ENCODE results near the gene CKLF. TPM values are rescaled to one million over a fixed set of nuclear protein-coding genes. Genes with fewer than 3 reads are reported as not detected.

The CKLF gene
- total RNA-seq, 1 experiment from 2014 or later, result 293 TPM

DNA sequence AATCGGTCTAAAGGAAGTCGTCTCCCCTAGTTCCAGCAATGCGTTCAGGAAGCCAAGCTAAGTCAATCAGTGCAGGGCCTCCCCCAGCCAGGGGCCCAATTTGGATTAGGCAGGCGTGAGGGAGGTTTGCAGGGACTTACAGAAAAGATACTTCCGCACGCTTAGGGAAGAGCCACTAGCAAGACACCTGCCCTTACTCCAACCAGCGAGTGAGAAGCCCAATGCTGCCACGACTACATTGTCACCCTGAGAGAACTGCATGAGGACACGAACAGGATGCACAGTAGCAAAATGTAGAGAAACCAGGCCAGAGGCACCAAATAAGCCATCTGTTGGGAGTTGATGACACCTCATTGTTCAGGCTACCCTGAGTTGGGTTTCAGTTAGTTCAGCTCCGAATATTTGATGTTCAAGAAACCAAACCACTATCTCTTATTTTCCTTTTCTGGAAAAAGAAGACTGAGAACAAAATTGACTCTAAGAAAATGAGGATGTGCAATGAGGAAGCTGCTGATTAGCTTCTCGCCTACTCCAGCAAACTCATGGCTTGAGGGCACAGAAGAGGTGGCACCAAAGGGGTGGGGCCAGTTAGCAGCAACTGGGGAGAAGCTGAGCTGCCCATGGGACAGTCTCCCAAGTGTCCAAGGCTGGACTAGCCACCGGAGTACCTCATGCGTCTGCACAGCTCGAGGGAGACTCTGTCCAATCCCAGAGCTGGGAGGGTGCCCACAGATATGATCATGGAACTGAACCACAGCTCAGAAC is 31.8 kb upstream of the CKLF start:
- H3K4me1 Mint-ChIP-seq (ENCODE audit: low read depth, unreplicated experiment), result peaks cover 59% of the 10 kb centered on the region
- no peak for DNase-seq
- intact Hi-C loops (cut with micrococcal nuclease; ENCODE audit: unreplicated experiment), result no loop called here
- H3K27ac Mint-ChIP-seq (ENCODE audit: unreplicated experiment), result peak overlapping the region; percentile 96
- BruUV-seq (replicated peaks), result no TSS peak
- no peaks in the 10 kb centered on the region for H3K27me3 Mint-ChIP-seq (ENCODE audit: unreplicated experiment)
- peak overlapping the region; percentile 26 for H3K4me3 Mint-ChIP-seq (ENCODE audit: low read depth, unreplicated experiment)
- no peak for TF ChIP-seq CTCF (IDR thresholded peaks at IDR 0.05; ENCODE audit: unreplicated experiment)
- H3K9me3 Mint-ChIP-seq (ENCODE audit: low read depth, unreplicated experiment), result no peaks in the 10 kb centered on the region
- peaks cover 62% of the 10 kb centered on the region for H3K36me3 Mint-ChIP-seq (ENCODE audit: insufficient read depth, unreplicated experiment)
- CTCF ChIA-PET, result interaction anchor here (1.7 to 3.9 kb wide), 3 partner anchors 12 to 31 kb away, joined by 6 to 21 read pairs (median 20); partner anchors contain the start of gene CKLF

DNA sequence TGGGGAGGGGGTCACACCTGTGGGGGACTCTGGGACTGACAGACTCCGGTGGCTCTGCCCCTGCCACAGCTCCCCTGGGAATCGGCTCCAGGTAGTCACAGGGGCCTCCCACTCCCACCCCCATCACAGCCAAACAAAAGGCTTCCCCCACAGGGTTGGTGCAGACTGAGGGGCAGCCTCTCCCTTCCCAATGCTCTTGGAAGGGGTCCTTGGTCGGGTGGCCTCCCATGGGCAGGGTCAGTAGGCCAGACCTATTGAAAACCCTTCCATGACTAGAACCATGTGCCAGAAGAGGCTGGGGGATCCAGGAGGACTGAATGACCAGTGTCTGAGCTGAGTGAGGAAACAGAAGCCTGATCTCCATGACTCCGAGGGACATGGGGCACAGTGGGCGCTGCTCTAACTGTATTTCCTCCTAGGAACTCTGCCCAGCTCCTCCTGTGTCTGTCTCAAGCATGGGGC is 31.1 kb upstream of the CKLF start:
- CTCF ChIA-PET, result interaction anchor here (0.9 to 3.9 kb wide), 6 partner anchors 10 to 114 kb away, joined by 4 to 21 read pairs (median 10); partner anchors contain the start of gene CKLF
- Mint-ChIP-seq H3K27ac (ENCODE audit: unreplicated experiment) (peak overlapping the region; percentile 96), H3K27me3 (ENCODE audit: unreplicated experiment) (no peaks in the 10 kb centered on the region), H3K9me3 (ENCODE audit: low read depth, unreplicated experiment) (no peaks in the 10 kb centered on the region), H3K4me1 (ENCODE audit: low read depth, unreplicated experiment) (peaks cover 52% of the 10 kb centered on the region), H3K36me3 (ENCODE audit: insufficient read depth, unreplicated experiment) (peaks cover 58% of the 10 kb centered on the region), H3K4me3 (ENCODE audit: low read depth, unreplicated experiment) (peak overlapping the region; percentile 26)
- no peak for TF ChIP-seq CTCF (IDR thresholded peaks at IDR 0.05; ENCODE audit: unreplicated experiment)
- no TSS peak for BruUV-seq (replicated peaks)
- DNase-seq, result no peak
- intact Hi-C loops (cut with micrococcal nuclease; ENCODE audit: unreplicated experiment), result no loop called here

- CTCF ChIA-PET, result interaction anchor here (0.9 to 3.9 kb wide), 8 partner anchors 11 to 115 kb away, joined by 3 to 21 read pairs (median 6); partner anchors contain the start of gene CKLF
- TF ChIP-seq CTCF (IDR thresholded peaks at IDR 0.05; ENCODE audit: unreplicated experiment), result no peak
- H3K36me3 Mint-ChIP-seq (ENCODE audit: insufficient read depth, unreplicated experiment), result peaks cover 49% of the 10 kb centered on the region
- intact Hi-C loops (cut with micrococcal nuclease; ENCODE audit: unreplicated experiment), result no loop called here
- no peaks in the 10 kb centered on the region for H3K9me3 Mint-ChIP-seq (ENCODE audit: low read depth, unreplicated experiment)
- H3K4me3 Mint-ChIP-seq (ENCODE audit: low read depth, unreplicated experiment), result peak overlapping the region; percentile 47
- peak overlapping the region; percentile 96 for H3K27ac Mint-ChIP-seq (ENCODE audit: unreplicated experiment)
- BruUV-seq (replicated peaks), result no TSS peak
- peak; percentile 89 for DNase-seq
- H3K27me3 Mint-ChIP-seq (ENCODE audit: unreplicated experiment), result no peaks in the 10 kb centered on the region
- peaks cover 44% of the 10 kb centered on the region for H3K4me1 Mint-ChIP-seq (ENCODE audit: low read depth, unreplicated experiment)
Observed at GRCh38 chr16:66521951-66522771, 30.2 kb upstream of the CKLF start.

- Mint-ChIP-seq H3K27me3 (ENCODE audit: unreplicated experiment) (no peaks in the 10 kb centered on the region), H3K9me3 (ENCODE audit: low read depth, unreplicated experiment) (no peaks in the 10 kb centered on the region), H3K4me3 (ENCODE audit: low read depth, unreplicated experiment) (peak overlapping the region; percentile 47), H3K36me3 (ENCODE audit: insufficient read depth, unreplicated experiment) (peaks cover 47% of the 10 kb centered on the region), H3K4me1 (ENCODE audit: low read depth, unreplicated experiment) (peaks cover 35% of the 10 kb centered on the region), H3K27ac (ENCODE audit: unreplicated experiment) (peak overlapping the region; percentile 96)
- no peak for TF ChIP-seq CTCF (IDR thresholded peaks at IDR 0.05; ENCODE audit: unreplicated experiment)
- BruUV-seq (replicated peaks), result TSS peak; percentile 93
- intact Hi-C loops (cut with micrococcal nuclease; ENCODE audit: unreplicated experiment), result no loop called here
- CTCF ChIA-PET, result interaction anchor here (1.2 to 3.9 kb wide), 6 partner anchors 11 to 116 kb away, joined by 3 to 21 read pairs (median 10); partner anchors contain the start of gene CKLF
- no peak for DNase-seq
Observed at GRCh38 chr16:66522816-66523590, 29.4 kb upstream of the CKLF start.

All from Calu3 (cell line).